ENCODE results near the gene ITPR3.

The ITPR3 gene

GRCh38 chr6:33688451-33689147 is 67.5 kb downstream of the ITPR3 start:
- no peak for FAIRE-seq

- no peak for FAIRE-seq
Measured at GRCh38 chr6:33689148-33689494, 68.0 kb downstream of the ITPR3 start.

GRCh38 chr6:33689879-33690278 is 68.8 kb downstream of the ITPR3 start:
- FAIRE-seq = no peak

GRCh38 chr6:33690766-33691165 is 69.6 kb downstream of the ITPR3 start:
- FAIRE-seq = no peak

- FAIRE-seq = no peak
Measured at GRCh38 chr6:33691456-33692077, 70.4 kb downstream of the ITPR3 start.

GRCh38 chr6:33692078-33692759 is 71.1 kb downstream of the ITPR3 start:
- FAIRE-seq = no peak

- no peak for FAIRE-seq
Measured at GRCh38 chr6:33692760-33693158, 71.6 kb downstream of the ITPR3 start.

- no peak for FAIRE-seq
Measured at GRCh38 chr6:33693186-33694105, 72.3 kb downstream of the ITPR3 start.

DNA sequence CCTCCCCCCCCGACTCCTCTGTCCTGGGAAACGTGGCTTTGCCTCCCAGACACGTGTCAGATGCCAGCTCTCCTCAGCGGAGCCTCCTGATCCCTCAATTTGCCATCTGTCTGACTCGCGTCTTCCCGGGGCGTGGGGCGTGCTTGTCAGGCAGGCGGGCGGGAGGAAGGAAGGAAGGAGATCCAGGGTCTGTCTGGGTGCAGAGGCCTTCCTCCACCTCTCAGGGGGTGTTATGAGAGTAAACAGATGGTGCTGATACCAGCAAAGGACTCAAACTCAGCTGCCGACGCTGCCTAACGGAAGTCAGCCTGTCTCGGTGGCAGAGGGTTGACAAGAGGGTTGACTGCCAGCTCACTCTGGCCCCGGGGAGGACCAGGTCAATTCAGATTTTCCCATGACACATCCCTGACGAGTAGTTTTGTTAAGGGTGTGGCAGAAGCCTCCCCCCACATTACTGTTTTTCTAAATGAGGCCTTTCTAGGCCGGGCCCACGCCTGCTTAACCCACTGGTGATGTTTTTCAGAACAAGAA is 73.3 kb downstream of the ITPR3 start:
- no peak for FAIRE-seq

DNA sequence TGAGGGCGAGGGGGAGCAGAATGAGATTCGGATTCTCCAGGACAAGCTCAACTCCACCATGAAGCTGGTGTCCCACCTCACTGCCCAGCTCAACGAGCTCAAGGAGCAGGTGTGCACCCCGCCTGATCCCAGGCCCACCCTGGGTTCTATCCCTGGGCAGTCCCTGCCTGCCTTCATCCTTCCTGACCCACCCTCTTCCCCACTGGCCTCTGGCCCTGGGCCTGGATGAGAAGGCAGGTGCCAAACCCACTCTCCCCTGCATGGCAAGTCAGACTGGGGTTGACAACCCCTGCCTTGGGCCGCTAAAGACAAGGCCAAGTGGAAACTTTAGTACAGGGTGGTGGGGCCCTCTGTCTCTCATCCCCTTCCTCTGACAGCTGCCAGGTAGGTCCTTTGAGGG is 73.9 kb downstream of the ITPR3 start:
- no peak for FAIRE-seq

DNA sequence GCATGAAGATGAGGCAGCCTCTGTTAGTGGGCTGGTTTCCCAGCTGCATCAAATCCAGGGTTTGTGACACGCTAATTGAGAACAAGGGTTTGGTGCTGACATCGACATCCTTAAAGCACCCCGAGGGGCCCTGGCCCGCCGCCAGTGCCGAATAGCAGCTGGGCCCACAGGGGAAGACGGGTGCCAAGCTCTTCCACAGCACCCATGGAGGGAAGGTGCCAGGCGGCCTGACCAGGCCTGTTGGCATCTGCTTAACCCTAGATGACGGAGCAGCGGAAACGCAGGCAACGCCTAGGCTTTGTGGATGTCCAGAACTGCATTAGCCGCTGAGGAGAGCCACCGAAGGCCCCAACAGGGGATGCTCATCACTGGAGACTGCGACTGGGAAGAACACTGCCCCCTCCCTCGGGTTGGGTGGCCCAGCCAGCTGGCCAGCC is 74.3 kb downstream of the ITPR3 start:
- no peak for FAIRE-seq

DNA sequence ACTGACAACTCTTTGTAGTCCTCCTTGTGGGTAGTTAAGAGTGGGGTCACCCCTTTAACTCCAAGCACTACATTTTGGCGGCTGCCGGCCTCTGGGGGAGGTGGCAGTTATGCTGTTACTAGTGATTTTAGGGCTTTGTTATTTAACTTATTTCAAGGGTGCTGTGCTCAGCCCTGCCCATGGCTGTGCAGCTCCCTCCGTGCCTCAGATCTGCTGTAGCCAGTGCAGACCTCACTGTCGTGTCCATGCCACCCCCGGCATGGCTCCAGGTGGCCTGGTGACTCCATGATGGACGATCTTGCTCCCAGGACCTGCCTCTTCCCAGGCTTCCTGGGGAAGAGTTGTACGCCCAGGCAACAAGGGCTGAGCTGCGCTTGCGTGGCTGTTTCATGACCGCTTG is 75.0 kb downstream of the ITPR3 start:
- FAIRE-seq = no peak

- no peak for FAIRE-seq
Measured at GRCh38 chr6:33696548-33697518, 75.7 kb downstream of the ITPR3 start.

DNA sequence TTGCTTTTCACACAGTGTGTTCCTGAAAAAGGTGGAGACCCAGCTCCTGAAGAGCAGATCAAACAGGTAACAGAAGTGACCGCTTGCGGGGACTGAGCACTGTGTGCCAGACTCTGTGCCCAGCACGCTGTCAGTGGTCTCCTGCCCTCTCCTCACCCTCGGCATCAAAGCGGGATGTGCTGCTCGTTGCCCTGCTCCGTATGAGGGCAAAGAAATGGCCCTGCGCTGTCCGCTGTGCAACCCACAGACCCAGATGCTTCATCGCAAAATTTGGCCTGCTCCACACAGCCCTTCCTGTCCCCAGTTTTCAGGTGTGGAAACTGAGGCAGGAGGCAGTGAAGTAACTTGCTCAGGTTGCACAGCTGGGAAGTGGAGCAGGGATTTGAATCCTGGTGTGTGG is 76.7 kb downstream of the ITPR3 start:
- no peak for FAIRE-seq

- no peak for FAIRE-seq
Measured at GRCh38 chr6:33698494-33698893, 77.4 kb downstream of the ITPR3 start.

- no peak for FAIRE-seq
Measured at GRCh38 chr6:33699131-33699530, 78.0 kb downstream of the ITPR3 start.

GRCh38 chr6:33699739-33700138 is 78.6 kb downstream of the ITPR3 start:
- no peak for FAIRE-seq

DNA sequence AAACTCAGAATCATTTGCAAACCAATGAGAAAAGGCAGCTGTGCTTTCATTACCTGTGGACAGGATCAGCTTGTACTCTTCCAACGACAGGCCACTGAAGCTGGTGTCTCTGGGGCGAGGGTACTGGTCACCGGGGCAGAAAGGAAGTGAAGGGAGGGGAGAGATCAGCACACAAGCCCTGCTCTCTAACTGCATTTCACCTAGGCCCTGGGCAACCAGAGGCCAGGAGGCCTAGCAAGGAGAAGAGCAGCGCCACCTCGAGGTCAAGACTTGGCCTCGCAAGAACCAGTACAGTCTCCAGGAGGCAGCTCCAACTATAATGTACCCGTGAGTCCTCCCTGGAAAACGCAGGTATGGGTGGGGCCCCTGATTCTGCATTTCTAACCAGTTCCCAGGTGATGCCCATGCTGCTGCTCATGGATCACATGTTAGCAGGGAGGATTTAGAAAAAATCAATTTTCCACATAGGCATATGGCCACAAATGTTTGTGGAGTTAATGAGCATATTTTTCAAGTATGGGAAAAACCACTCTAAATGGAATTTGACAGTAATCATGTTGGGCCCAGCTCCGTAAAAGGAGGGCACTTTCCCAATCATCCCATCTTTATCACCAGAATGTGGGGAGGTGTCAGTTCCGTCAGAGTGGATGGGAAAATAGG is 79.4 kb downstream of the ITPR3 start:
- FAIRE-seq = no peak

DNA sequence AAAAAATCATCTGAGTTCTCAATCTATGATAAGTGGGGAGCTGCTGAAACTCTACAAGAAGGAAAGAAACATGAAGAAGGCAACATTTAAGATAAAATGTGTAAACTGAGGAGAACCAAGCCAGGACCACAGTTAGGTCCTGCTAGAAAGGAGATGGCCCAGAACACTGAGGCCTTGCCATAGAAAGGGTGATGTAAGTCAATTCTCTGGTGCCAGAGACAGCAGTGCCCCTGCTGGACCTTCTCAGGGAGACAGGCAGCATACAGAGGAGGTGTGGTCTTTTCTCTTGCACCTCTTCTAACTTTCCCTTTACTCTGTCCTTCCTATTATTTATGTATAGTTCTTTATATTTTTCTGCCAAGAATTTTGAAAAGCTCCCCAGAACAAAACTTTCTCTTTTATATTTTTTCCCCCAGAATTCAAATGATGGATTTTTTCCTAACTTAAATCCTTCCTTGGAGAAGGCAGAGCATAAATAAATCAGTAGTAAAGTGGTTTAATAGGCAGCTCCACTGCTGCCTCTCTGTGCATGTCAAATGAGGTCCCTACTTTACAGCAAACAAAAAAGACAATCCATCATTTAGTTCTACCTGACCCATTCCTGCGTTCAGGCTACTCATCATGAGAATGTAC is 81.3 kb downstream of the ITPR3 start:
- no peak for FAIRE-seq

DNA sequence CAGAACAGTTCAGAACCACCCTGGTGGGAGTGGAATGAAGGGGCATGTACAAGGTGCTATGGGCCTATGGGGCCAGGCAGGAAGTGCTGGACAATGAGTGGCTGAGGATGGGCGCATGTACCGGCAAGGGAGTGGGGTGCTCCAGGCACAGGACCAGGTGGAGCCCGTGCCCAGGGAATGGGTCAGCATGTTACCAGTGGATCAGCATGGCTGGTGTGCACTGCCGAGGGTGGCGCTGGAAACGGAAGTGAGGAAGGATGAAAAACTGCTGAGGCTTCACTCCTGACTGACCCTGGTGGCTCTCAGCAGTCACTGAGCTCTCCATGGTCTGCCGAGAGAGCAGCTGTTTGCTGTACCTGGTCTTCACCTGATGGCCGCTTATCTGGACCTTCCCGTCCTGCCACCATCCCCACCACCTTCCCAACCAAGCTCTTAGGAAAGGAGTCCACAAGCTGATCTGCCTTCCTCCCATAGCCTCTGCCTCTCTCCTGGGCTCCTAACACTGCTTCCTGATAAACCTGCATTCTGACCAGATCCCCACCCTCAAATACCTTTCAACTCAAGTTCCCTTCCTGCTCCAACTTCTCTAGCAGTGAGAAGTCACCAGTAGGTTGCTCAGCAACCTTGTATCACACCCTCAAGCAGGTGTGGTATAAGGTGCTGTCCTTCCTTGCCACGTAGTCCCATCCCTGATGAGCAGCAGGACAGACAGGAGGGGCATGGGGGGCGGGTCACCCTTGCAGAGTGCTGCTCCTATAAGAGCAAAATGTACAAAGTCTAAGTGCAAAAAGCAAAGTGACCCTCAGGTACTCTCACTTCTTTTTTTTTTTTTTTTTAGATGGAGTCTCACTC is 83.3 kb downstream of the ITPR3 start:
- no peak for FAIRE-seq

All from islet of Langerhans (tissue), 1 donor.